ENCODE measurements around the gene CD46. TPM values are rescaled to one million over a fixed set of nuclear protein-coding genes. Genes with fewer than 3 reads are reported as not detected.
A peak's percentile ranks its signal among the peaks of the same experiment; 100 is the strongest.

CD46 gene
- polyA plus RNA-seq, 1 donor: 367 TPM

DNA sequence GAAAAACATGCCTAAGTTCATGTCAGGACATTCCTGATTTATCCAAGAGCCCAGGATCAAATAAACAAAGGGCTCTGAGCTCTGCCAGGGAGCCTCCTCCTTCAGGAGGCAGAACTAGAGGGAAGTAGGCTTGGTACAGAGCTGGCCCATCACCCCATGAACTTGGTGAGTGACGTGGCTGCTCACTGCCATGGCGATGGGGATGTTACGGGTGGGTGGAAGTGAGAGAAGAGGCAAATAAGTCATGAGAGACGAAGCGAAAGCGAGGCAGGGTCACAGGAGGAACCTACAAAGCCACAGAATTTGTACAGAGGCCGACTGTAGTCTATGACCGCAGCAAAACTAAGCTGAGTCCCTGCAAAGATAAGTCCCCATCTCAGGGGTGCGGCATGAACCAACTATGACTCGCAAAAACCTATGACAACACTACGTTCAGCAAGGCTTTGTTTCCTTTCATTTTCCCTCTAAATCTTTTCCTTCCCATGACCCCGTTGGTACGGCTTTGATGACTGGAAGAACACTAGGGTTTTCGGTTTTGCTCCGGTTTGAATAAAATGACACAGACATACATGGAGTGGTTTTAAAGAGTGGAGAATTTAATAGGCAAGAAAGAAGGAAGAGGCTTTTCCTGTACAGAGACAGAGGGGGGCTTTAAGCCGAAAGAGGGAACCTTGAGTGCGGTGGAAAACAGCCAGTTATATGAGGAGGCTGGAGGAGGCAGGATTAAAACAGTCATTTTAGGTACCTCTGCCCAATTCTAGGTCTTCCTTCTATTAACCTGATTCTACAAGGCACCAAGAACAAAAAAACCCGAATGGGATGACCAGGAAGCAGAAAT, 74.1 kb downstream of the CD46 start:
- no peak for DNase-seq

GRCh38 chr1:207826557-207827487, 75.0 kb downstream of the CD46 start:
- DNase-seq: no peak

- no peak for DNase-seq
Observed at GRCh38 chr1:207827488-207827830, 75.6 kb downstream of the CD46 start.

DNA sequence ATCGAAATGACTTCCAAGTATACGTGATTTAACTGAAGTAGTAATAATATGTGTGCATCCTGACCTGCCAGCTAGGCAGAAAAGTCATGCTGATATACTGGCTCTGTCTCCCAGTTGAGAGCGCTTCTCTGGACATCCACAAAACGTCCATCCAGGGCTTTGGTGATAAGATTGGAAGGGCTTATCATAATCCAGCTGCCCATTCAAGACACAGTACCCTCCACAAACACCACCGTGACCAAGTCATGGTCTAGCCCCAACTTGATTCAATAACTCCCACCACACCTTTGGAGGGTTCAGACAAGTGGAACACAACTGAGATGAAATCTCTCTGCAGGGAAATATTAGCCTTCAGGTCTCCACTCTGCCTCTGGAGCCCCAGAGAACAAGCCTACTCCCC, 76.2 kb downstream of the CD46 start:
- DNase-seq: no peak

- peak; percentile 75 for DNase-seq
Observed at GRCh38 chr1:207828485-207829158, 76.8 kb downstream of the CD46 start.

DNA sequence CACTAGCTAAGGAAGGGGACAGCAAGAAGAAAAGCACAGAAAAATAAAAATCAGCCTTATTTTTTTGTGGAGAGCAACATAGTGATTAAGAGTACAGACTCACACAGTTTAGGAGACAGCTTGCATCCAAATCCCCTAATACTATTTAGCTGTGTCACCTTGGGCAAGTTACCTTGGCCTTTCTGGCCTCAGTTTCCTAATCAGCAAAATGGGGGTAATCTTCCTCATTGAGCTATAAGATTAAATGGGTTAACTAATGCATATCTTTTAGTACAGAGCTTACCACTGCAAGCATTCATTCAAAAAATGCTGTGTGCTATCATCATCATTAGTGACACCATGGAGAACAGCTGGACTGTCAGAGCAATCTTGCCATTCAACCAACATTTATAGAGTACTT, 77.7 kb downstream of the CD46 start:
- no peak for DNase-seq

DNA sequence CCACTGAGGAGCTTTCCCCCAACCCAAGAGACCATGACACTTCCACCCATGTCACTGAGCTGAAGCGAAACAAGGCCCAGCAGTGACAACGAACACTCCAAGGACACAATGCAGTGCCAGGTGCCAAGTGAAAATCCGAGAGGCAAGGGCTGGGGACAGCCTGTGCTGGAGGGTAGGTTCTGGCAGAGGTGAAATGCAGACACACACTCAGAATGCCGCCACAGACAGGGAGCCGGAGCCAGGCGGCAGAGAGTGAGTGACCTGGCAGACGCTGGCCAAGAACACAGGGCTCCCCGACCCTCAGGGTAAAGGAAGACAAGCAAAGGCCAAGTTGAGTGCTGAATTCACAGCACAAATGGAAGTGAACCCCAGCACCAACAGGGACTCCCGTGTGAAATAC, 78.9 kb downstream of the CD46 start:
- no peak for DNase-seq

- no peak for DNase-seq
Observed at GRCh38 chr1:207831517-207832327, 79.9 kb downstream of the CD46 start.

DNA sequence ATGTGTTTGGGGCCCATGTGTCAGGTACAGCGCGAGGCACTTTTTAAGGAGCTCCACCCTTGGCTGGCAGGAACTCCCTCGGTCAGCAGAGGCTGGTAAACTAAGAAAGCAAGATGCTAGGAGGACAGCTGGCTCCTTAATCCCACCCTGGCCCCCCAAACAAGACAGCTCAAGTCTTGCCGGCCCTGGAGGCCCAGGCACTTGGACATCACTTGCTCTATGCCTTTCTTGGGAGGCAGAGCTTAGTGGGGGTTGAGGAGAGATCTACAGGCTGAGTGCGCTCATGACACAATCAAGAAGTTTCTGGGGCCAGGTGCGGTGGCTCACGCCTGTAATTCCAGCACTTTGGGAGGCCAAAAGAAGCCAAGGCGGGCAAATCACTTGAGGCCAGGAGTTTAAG, 80.9 kb downstream of the CD46 start:
- no peak for DNase-seq

DNA sequence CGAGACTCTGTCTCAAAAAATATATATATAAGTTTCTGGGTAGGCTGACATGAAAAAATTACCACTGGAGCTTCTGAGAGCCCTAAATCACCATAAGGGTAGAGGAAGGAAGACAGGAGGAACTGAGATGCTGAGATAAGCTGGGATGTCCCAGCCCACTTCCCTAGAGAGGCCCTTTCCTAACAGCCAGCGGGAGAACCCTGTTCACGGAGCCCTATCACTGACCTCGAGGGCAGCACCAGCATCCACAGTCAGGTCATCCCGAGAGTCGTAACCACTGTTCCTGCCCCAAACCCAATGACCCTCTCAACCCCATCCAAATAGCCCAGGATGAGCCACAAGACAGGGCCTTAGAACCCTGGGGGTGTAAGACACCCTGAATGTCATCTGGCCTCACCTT, 81.5 kb downstream of the CD46 start:
- no peak for DNase-seq

GRCh38 chr1:207833956-207834660, 82.3 kb downstream of the CD46 start:
- DNase-seq: no peak

- no peak for DNase-seq
Observed at GRCh38 chr1:207835958-207836357, 84.1 kb downstream of the CD46 start.

GRCh38 chr1:207836591-207837347, 84.9 kb downstream of the CD46 start:
- no peak for DNase-seq

DNA sequence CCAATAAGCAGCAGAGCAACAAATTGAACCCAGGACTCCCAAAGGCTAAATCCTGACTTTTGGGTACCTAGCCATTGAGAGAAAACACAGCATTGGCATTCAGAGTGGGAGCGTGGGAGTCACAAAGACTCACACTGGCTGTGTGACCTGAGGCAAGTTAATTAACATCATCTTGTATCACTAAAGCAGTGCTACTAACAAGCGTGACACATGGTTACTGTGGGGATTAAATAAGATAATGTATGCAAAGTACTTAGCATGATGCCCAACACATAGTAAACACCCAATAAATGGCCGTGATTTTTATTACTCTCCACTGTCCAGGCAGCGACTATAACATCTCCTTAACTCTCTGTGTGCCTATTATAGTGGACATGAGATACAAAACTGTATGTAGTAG, 85.8 kb downstream of the CD46 start:
- no peak for DNase-seq

DNA sequence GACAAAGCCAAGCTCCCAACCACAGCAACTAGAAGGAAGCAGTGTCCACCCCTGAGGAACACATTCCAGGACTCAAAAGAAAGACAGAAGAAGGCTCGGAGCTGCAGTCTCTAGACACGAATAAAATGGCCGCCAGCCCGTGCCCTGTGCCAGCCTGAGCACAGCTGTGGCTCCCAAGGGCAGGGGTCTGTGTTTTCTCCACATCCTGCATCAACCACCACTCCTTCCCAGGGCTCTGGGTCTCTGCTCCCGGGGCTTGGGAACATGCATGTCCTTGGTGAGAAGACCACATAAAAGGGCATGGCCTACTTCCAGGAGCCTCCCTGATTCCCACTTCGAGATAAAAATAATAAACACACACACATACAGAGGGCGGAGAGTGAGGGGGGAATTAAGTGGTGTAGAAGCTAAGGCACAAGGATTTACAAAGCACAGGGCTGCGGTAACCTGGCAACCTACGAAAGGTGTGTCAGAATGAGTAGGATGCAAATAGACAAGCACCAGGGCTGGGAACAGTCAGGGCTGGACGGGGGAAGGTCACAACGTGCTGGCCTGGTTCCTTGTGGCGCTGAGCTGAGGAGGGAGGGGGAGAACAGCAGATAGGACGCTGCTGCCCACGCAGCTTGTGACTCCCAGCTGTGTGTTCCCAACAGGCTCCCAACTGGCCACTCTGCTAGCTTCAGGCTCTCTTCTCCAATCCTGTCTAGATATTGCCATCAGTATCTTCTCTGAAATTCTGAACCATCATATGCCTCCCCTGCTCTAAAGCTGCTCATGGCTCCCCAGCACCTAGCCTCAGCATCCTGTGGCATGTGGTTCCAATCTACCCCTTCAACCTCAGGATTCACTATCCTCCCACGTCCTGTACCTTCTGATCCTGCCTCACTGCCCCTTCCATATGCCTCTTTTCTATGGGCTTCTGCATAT, 86.6 kb downstream of the CD46 start:
- no peak for DNase-seq

DNA sequence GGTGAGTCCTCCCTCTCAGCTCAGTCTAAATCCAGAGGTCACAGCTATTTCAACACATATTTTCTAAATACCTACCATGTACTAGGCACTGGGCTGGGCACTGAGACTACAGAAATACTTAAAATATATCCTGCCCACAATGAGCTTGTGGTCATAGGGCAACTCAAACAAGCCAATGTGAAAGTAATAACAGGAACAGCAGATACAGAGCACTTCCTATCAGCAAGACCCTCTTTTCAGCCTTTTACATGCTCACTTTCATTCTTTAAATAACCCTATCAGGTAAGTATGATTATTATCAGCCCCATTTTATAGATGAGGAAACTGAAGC, 87.2 kb downstream of the CD46 start:
- DNase-seq: no peak

DNA sequence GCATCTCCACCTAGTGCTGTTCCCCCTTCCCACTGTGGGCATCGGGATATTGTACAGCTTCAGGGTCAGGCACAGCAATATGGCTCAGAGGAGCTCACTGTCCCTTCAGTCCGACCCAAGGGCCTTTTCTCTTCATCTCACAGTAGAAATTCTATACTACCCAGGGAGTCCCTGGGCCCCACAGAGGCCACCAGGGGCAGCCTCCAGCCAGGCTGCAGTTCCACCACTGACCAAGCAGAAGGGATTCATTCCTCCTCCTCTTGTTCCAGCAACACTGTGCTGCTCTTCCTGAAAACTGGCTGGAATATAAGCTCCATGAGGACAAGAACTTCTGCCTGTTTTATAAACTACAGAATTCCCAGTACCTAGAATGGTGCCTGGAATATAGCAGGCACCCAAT, 88.5 kb downstream of the CD46 start:
- no peak for DNase-seq

- DNase-seq: no peak
Observed at GRCh38 chr1:207841293-207841692, 89.4 kb downstream of the CD46 start.

DNA sequence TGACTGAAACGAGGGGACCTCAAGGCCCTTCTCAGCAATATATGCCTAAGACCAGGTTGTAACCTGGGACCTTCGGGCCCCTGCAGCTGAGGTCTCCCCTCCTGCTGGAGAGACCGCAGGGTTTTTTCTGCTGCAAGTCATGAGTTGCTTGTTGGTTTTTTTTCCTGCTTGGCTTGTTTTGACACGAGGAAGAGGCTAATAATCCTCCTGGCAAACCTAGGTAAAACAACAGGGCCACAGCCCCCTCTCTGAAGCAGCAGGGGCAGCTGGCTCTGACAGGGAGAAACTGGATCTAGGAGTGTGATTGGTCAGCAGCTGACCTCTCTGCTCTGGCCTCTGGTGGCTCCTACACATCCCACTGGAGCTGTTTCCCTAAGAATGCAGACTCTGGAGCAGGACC, 90.0 kb downstream of the CD46 start:
- no peak for DNase-seq
